A549 (cell line): ENCODE measurements around the gene GPR173.

ENCODE experiments used
- CEBPB ChIP-seq, 2 experiments: fragments of >200 bp in 1 of 2; sonication (Bioruptor Twin) in 1 of 2; formaldehyde crosslinking in 1 of 2; IDR thresholded peaks; 2 replicates each; pipeline ENCODE4 v1.6.1; 2012 to 2016
- JUN ChIP-seq, 2 experiments: fragments of >200 bp; sonication (Bioruptor Twin); formaldehyde crosslinking; IDR thresholded peaks; 2 replicates in 1 of 2; 3 replicates in 1 of 2; pipeline ENCODE4 v1.6.1; 2016 to 2017
- POLR2A ChIP-seq: IDR thresholded peaks from 2 replicates; pipeline ENCODE4 v1.6.1; 2012; ENCODE audit warnings: mild to moderate bottlenecking, low read length
- POLR2AphosphoS2 ChIP-seq: conservative IDR thresholded peaks from 2 replicates; pipeline ENCODE4 v1.6.1; 2012; ENCODE audit warnings: low read length, improper control_type of control experiment, inconsistent platforms
- RCOR1 ChIP-seq: fragments of 150-350 bp; IDR thresholded peaks from 2 replicates; pipeline ENCODE4 v1.6.1; 2014; ENCODE audit warnings: antibody characterized with exemption, low read length, low read depth
- TF ChIP-seq, protein P1 (sequence below): fragments of >200 bp; sonication (Bioruptor Twin); formaldehyde crosslinking; IDR thresholded peaks from 3 replicates; pipeline ENCODE4 v1.5.1; 2016

DNA sequence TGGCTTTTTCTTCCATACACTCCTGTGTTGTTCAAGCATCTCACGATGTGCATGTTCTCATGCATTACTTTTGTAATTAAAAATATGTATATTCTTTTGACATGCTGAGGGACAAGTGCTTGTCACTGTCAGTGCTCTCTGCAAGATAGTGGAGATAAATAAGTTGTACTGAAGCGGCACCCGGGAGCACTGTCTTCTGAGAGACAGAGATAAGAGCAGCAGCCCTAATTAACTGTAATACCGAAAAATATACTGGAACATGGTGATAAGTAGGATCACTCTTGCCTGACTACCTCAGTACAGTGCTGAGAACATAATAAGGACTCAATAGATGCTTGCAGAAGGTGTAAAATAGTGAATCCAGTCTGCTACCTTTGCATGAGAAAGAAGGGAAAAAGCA is 9.4 kb upstream of the GPR173 start:
- TF ChIP-seq, protein P1, sequence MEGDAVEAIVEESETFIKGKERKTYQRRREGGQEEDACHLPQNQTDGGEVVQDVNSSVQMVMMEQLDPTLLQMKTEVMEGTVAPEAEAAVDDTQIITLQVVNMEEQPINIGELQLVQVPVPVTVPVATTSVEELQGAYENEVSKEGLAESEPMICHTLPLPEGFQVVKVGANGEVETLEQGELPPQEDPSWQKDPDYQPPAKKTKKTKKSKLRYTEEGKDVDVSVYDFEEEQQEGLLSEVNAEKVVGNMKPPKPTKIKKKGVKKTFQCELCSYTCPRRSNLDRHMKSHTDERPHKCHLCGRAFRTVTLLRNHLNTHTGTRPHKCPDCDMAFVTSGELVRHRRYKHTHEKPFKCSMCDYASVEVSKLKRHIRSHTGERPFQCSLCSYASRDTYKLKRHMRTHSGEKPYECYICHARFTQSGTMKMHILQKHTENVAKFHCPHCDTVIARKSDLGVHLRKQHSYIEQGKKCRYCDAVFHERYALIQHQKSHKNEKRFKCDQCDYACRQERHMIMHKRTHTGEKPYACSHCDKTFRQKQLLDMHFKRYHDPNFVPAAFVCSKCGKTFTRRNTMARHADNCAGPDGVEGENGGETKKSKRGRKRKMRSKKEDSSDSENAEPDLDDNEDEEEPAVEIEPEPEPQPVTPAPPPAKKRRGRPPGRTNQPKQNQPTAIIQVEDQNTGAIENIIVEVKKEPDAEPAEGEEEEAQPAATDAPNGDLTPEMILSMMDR = no peak
- no peak for TF ChIP-seq POLR2AphosphoS2
- no peak for TF ChIP-seq RCOR1
- no peak for TF ChIP-seq JUN (IDR thresholded peaks at IDR 0.05)
- TF ChIP-seq CEBPB (IDR thresholded peaks at IDR 0.05) = no peak
- no peak for TF ChIP-seq POLR2A
